Hepatocyte (in vitro differentiated cells): ENCODE measurements around the gene GMNN.

Experiments used
- CTCF ChIP-seq: fragments of 200-600 bp; sonication (generic); IDR thresholded peaks from 2 replicates; pipeline ENCODE4 v1.5.1; 2016; ENCODE audit warnings: antibody characterized with exemption, mild to moderate bottlenecking; ENCODE audit not compliant: poor library complexity
- EZH2 ChIP-seq: fragments of 200-600 bp; sonication (generic); IDR thresholded peaks from 2 replicates; pipeline ENCODE4 v1.6.1; 2016; ENCODE audit warnings: antibody characterized with exemption, mild to moderate bottlenecking, borderline replicate concordance

- TF ChIP-seq CTCF (no peak), EZH2 (no peak)
Observed at GRCh38 chr6:24823185-24823584, 48.4 kb downstream of the GMNN start.
